SK-N-SH (cell line): Measurements from ENCODE around the gene PHACTR3. TPM values are rescaled to one million over a fixed set of nuclear protein-coding genes. Genes with fewer than 3 reads are reported as not detected.

Experiments used
- CTCF ChIA-PET: fragments of 300-600, 350-600 bp; formaldehyde crosslinking; extraction: SDS; loops from one replicate; lab custom pipeline; 2021; lab: Yijun Ruan, JAX
- POLR2A ChIA-PET: fragments of 350-600 bp; sonication (Branson Sonifier 250); formaldehyde crosslinking; extraction: SDS; loops from one replicate; lab custom pipeline; 2020; ENCODE audit warnings: antibody characterized with exemption, inconsistent platforms; lab: Yijun Ruan, JAX
- DNase-seq: peaks from one replicate; pipeline ENCODE4 v3.0.0; 2012
- H2AFZ ChIP-seq: fragments of 200-600 bp; sonication (generic); 2 replicates; pipeline ENCODE4 v1.8.1; 2016; ENCODE audit warnings: antibody characterized with exemption, mild to moderate bottlenecking, low read depth
- H3F3A ChIP-seq: fragments of 200-600 bp; sonication (generic); replicated peaks from 2 replicates; pipeline ENCODE3; 2016; ENCODE audit warnings: antibody characterized with exemption, mild to moderate bottlenecking; ENCODE audit not compliant: insufficient read depth
- H3K27ac ChIP-seq, 2 experiments: fragments of 200-500 bp in 1 of 2; fragments of 200-600 bp in 1 of 2; sonication (Bioruptor generic) in 1 of 2; sonication (generic), shearing (Covaris generic) in 1 of 2; 2 replicates each; pipeline versions ENCODE4 v1.5.1 to v1.6.1; 2014 to 2016; ENCODE audit warnings: low read depth in 2 of 2, inconsistent platforms in 1 of 2, low read length in 1 of 2, mild to moderate bottlenecking in 1 of 2, mixed read lengths in 1 of 2
- H3K27me3 ChIP-seq: fragments of 200-600 bp; sonication (generic), shearing (Covaris generic); 2 replicates; pipeline ENCODE4 v1.6.1; 2016; ENCODE audit warnings: mixed run types; ENCODE audit not compliant: insufficient read depth
- H3K36me3 ChIP-seq, 2 experiments: fragments of 200-500 bp in 1 of 2; fragments of 200-600 bp in 1 of 2; sonication (Bioruptor generic) in 1 of 2; sonication (generic) in 1 of 2; replicated peaks in 1 of 2; 2 replicates each; pipeline versions ENCODE3 to v1.5.1; 2014 to 2016; ENCODE audit warnings: low read length in 1 of 2, mild to moderate bottlenecking in 1 of 2; ENCODE audit not compliant: insufficient read depth in 2 of 2, control insufficient read depth in 1 of 2
- H3K4me1 ChIP-seq, 2 experiments: fragments of 200-500 bp in 1 of 2; fragments of 200-600 bp in 1 of 2; sonication (Bioruptor generic) in 1 of 2; sonication (generic), shearing (Covaris generic) in 1 of 2; 2 replicates each; pipeline versions ENCODE4 v1.5.1 to v1.6.1; 2014 to 2016; ENCODE audit warnings: low read depth in 1 of 2, low read length in 1 of 2, mixed run types in 1 of 2; ENCODE audit not compliant: insufficient read depth in 2 of 2, control insufficient read depth in 1 of 2
- H3K4me2 ChIP-seq: fragments of 200-600 bp; sonication (generic), shearing (Covaris generic); 2 replicates; pipeline ENCODE4 v1.6.1; 2017; ENCODE audit warnings: mixed run types
- H3K4me3 ChIP-seq, 2 experiments: fragments of 200-500 bp in 1 of 2; fragments of 200-600 bp in 1 of 2; sonication (Bioruptor generic) in 1 of 2; sonication (generic), shearing (Covaris generic) in 1 of 2; 2 replicates each; pipeline versions ENCODE4 v1.5.1 to v1.8.1; 2014 to 2016; ENCODE audit warnings: low read depth in 2 of 2, inconsistent platforms in 1 of 2, low read length in 1 of 2, mild to moderate bottlenecking in 1 of 2, mixed read lengths in 1 of 2, moderate library complexity in 1 of 2
- H3K79me2 ChIP-seq: fragments of 200-600 bp; sonication (generic); 2 replicates; pipeline ENCODE4 v1.8.1; 2017; ENCODE audit warnings: mild to moderate bottlenecking; ENCODE audit not compliant: insufficient read depth
- H3K9ac ChIP-seq: fragments of 200-600 bp; sonication (generic); 2 replicates; pipeline ENCODE4 v1.6.1; 2017; ENCODE audit warnings: mixed run types
- H3K9me2 ChIP-seq: fragments of 200-600 bp; sonication (generic); 2 replicates; pipeline ENCODE4 v1.6.1; 2017; ENCODE audit warnings: mixed run types
- H3K9me3 ChIP-seq: fragments of 200-600 bp; sonication (generic); 2 replicates; pipeline ENCODE4 v1.6.1; 2017; ENCODE audit warnings: mixed run types, mild to moderate bottlenecking, moderate library complexity
- H4K20me1 ChIP-seq: fragments of 200-600 bp; sonication (generic); 2 replicates; pipeline ENCODE4 v1.6.1; 2017; ENCODE audit warnings: mild to moderate bottlenecking, mixed run types; ENCODE audit not compliant: insufficient read depth
- EP300 ChIP-seq, 2 experiments: IDR thresholded peaks; 2 replicates each; pipeline versions ENCODE4 v1.4.0 to v1.6.1; 2012; ENCODE audit warnings: borderline replicate concordance in 1 of 2, low read depth in 1 of 2, low read length in 1 of 2
- FOXJ3 ChIP-seq: sonication (generic); formaldehyde crosslinking; IDR thresholded peaks from 2 replicates; pipeline ENCODE4 v1.5.1; 2020; ENCODE audit warnings: mild to moderate bottlenecking, missing genetic modification reagents
- FOXM1 ChIP-seq: IDR thresholded peaks from 2 replicates; pipeline ENCODE4 v1.4.0; 2012; ENCODE audit warnings: low read depth, mild to moderate bottlenecking
- GABPA ChIP-seq: IDR thresholded peaks from 2 replicates; pipeline ENCODE4 v1.4.0; 2012; ENCODE audit warnings: low read depth, mild to moderate bottlenecking
- GATA2 ChIP-seq: sonication (generic); formaldehyde crosslinking; IDR thresholded peaks from 2 replicates; pipeline ENCODE4 v1.5.0; 2020; ENCODE audit warnings: mild to moderate bottlenecking, missing genetic modification reagents
- MXI1 ChIP-seq: IDR thresholded peaks from 2 replicates; pipeline ENCODE4 v1.6.1; 2012; ENCODE audit warnings: mild to moderate bottlenecking, low read depth, low read length, improper control_type of control experiment
- POLR2AphosphoS5 ChIP-seq: IDR thresholded peaks from 2 replicates; pipeline ENCODE4 v1.6.1; 2012; ENCODE audit warnings: low read depth, low read length
- RAD21 ChIP-seq: IDR thresholded peaks from 2 replicates; pipeline ENCODE4 v1.6.1; 2012; ENCODE audit warnings: mild to moderate bottlenecking, low read length
- RCOR1 ChIP-seq: fragments of 150-350 bp; IDR thresholded peaks from 2 replicates; pipeline ENCODE4 v1.6.1; 2017; ENCODE audit warnings: antibody characterized with exemption, low read length
- RFX5 ChIP-seq: IDR thresholded peaks from 2 replicates; pipeline ENCODE4 v1.6.1; 2012; ENCODE audit warnings: mild to moderate bottlenecking, improper control_type of control experiment, low read length
- RXRA ChIP-seq: IDR thresholded peaks from 2 replicates; pipeline ENCODE4 v1.4.0; 2012; ENCODE audit warnings: low read depth, mild to moderate bottlenecking, borderline replicate concordance
- SMC3 ChIP-seq: IDR thresholded peaks from 2 replicates; pipeline ENCODE4 v1.6.1; 2012; ENCODE audit warnings: low read depth, low read length, improper control_type of control experiment
- TCF12 ChIP-seq: IDR thresholded peaks from 2 replicates; pipeline ENCODE4 v1.4.0; 2012
- ZBTB33 ChIP-seq: IDR thresholded peaks from 2 replicates; pipeline ENCODE4 v1.4.0; 2012; ENCODE audit warnings: low read depth, borderline replicate concordance
- WGBS: methylation state at CpG from one replicate; pipeline ENCODE4 v1.1.6; 2017; ENCODE audit warnings: low lambda C conversion rate; 5-methylcytosine and 5-hydroxymethylcytosine counted together
- polyA plus RNA-seq, 3 experiments: library from polyadenylated mRNA; depleted of rRNA; stranded (reverse); fragments of >200 nt; gene quantifications; 2 replicates each; pipeline ENCODE4 v1.2.3, GENCODE V29; 2012
- TF ChIP-seq, protein P1 (sequence below): IDR thresholded peaks from 2 replicates; pipeline ENCODE4; 2012
- TF ChIP-seq, protein P2 (sequence below): IDR thresholded peaks from 2 replicates; pipeline ENCODE4 v1.4.0; 2012; ENCODE audit warnings: low read depth, borderline replicate concordance
- TF ChIP-seq, protein P3 (sequence below): IDR thresholded peaks from 2 replicates; pipeline ENCODE4 v1.6.1; 2012; ENCODE audit warnings: mild to moderate bottlenecking, low read depth, low read length, moderate library complexity
- TF ChIP-seq, protein P4 (sequence below): IDR thresholded peaks from 2 replicates; pipeline ENCODE4 v1.4.0; 2012; ENCODE audit warnings: low read depth
- TF ChIP-seq, protein P5 (sequence below): fragments of 150-350 bp; IDR thresholded peaks from 2 replicates; pipeline ENCODE4 v1.6.1; 2017; ENCODE audit warnings: antibody characterized with exemption, low read length, low read depth, borderline replicate concordance

PHACTR3 gene
- polyA plus RNA-seq, 1 of the 3 experiments (the other 2 are of a cell fraction), result 0.10 TPM

GRCh38 chr20:59744756-59745155 lies 140.4 kb downstream of the PHACTR3 start:
- WGBS, result 54% methylated on average over 8 of the region's 11 CpGs
- CTCF ChIA-PET, result interaction anchor here (1.8 to 2.2 kb wide), 3 partner anchors 145 to 173 kb away, joined by 5 to 10 read pairs (median 5); no protein-coding TSS in a partner anchor

More at GRCh38 chr20:59744756-59745155, 140.4 kb downstream of the PHACTR3 start:
- POLR2A ChIA-PET, result interaction anchor here (0.8 kb wide), 1 partner anchor 140 kb away, joined by 3 read pairs; no protein-coding TSS in a partner anchor
- Histone ChIP-seq H3K9me3 (no peaks in the 10 kb centered on the region), H4K20me1 (no peaks in the 10 kb centered on the region), H3K9me2 (no peaks in the 10 kb centered on the region), H3K4me2 (no peak overlapping the region), H3K27me3 (no peaks in the 10 kb centered on the region)
- TF ChIP-seq, protein P1, sequence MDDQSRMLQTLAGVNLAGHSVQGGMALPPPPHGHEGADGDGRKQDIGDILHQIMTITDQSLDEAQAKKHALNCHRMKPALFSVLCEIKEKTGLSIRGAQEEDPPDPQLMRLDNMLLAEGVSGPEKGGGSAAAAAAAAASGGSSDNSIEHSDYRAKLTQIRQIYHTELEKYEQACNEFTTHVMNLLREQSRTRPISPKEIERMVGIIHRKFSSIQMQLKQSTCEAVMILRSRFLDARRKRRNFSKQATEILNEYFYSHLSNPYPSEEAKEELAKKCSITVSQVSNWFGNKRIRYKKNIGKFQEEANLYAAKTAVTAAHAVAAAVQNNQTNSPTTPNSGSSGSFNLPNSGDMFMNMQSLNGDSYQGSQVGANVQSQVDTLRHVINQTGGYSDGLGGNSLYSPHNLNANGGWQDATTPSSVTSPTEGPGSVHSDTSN, result no peak
- TF ChIP-seq POLR2AphosphoS5 (no peak), TCF12 (no peak), ZBTB33 (no peak), MXI1 (no peak), RFX5 (no peak), FOXM1 (no peak), RAD21 (no peak), GATA2 (CRISPR knock-in tag) (no peak), EP300 (IDR thresholded peaks at IDR 0.05; ENCODE audit: borderline replicate concordance in 1 of 2, low read depth in 1 of 2, low read length in 1 of 2) (no peak), RCOR1 (no peak), RXRA (no peak), SMC3 (no peak), GABPA (no peak), FOXJ3 (CRISPR knock-in tag) (no peak)
- TF ChIP-seq, protein P2, sequence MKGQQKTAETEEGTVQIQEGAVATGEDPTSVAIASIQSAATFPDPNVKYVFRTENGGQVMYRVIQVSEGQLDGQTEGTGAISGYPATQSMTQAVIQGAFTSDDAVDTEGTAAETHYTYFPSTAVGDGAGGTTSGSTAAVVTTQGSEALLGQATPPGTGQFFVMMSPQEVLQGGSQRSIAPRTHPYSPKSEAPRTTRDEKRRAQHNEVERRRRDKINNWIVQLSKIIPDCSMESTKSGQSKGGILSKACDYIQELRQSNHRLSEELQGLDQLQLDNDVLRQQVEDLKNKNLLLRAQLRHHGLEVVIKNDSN, result no peak
- TF ChIP-seq, protein P3, sequence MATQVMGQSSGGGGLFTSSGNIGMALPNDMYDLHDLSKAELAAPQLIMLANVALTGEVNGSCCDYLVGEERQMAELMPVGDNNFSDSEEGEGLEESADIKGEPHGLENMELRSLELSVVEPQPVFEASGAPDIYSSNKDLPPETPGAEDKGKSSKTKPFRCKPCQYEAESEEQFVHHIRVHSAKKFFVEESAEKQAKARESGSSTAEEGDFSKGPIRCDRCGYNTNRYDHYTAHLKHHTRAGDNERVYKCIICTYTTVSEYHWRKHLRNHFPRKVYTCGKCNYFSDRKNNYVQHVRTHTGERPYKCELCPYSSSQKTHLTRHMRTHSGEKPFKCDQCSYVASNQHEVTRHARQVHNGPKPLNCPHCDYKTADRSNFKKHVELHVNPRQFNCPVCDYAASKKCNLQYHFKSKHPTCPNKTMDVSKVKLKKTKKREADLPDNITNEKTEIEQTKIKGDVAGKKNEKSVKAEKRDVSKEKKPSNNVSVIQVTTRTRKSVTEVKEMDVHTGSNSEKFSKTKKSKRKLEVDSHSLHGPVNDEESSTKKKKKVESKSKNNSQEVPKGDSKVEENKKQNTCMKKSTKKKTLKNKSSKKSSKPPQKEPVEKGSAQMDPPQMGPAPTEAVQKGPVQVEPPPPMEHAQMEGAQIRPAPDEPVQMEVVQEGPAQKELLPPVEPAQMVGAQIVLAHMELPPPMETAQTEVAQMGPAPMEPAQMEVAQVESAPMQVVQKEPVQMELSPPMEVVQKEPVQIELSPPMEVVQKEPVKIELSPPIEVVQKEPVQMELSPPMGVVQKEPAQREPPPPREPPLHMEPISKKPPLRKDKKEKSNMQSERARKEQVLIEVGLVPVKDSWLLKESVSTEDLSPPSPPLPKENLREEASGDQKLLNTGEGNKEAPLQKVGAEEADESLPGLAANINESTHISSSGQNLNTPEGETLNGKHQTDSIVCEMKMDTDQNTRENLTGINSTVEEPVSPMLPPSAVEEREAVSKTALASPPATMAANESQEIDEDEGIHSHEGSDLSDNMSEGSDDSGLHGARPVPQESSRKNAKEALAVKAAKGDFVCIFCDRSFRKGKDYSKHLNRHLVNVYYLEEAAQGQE, result no peak
- TF ChIP-seq, protein P4, sequence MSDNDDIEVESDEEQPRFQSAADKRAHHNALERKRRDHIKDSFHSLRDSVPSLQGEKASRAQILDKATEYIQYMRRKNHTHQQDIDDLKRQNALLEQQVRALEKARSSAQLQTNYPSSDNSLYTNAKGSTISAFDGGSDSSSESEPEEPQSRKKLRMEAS, result no peak
- TF ChIP-seq, protein P5, sequence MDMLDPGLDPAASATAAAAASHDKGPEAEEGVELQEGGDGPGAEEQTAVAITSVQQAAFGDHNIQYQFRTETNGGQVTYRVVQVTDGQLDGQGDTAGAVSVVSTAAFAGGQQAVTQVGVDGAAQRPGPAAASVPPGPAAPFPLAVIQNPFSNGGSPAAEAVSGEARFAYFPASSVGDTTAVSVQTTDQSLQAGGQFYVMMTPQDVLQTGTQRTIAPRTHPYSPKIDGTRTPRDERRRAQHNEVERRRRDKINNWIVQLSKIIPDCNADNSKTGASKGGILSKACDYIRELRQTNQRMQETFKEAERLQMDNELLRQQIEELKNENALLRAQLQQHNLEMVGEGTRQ, result no peak
- TF ChIP-seq, all 33 proteins: peak for 0
- Histone ChIP-seq H3K27ac (no peak overlapping the region), H3K36me3 (no peaks in the 10 kb centered on the region), H3K4me3 (no peak overlapping the region), H2AFZ (no peak overlapping the region), H3F3A (no peaks in the 10 kb centered on the region), H3K9ac (no peak overlapping the region), H3K4me1 (no peaks in the 10 kb centered on the region), H3K79me2 (no peaks in the 10 kb centered on the region)
- no peak for DNase-seq
